ENCODE results near the gene PIGU.

The PIGU gene

GRCh38 chr20:34512955-34513419 is 163.9 kb downstream of the PIGU start:
- no peak for TF ChIP-seq MYC (IDR thresholded peaks at IDR 0.05; ENCODE audit: low read depth, low read length)
- no peak for TF ChIP-seq CTCF (IDR thresholded peaks at IDR 0.05; ENCODE audit: low read depth, low read length)
- TF ChIP-seq MAX (IDR thresholded peaks at IDR 0.05; ENCODE audit: low read depth, low read length), result no peak
- no peak for TF ChIP-seq POLR2A (IDR thresholded peaks at IDR 0.05; ENCODE audit: extremely low read depth, insufficient read length)
- DNase-seq (ENCODE audit: low read depth), result no peak
- H3K4me3 ChIP-seq (ENCODE audit: low read depth, low read length), result no peak overlapping the region

- TF ChIP-seq POLR2A (IDR thresholded peaks at IDR 0.05; ENCODE audit: extremely low read depth, insufficient read length) (no peak), MAX (IDR thresholded peaks at IDR 0.05; ENCODE audit: low read depth, low read length) (no peak), CTCF (IDR thresholded peaks at IDR 0.05; ENCODE audit: low read depth, low read length) (no peak), MYC (IDR thresholded peaks at IDR 0.05; ENCODE audit: low read depth, low read length) (no peak)
- DNase-seq (ENCODE audit: low read depth), result no peak
- H3K4me3 ChIP-seq (ENCODE audit: low read depth, low read length), result no peak overlapping the region
These were observed 164.5 kb downstream of the PIGU start for GRCh38 chr20:34512266-34512954.

- no peak overlapping the region for H3K4me3 ChIP-seq (ENCODE audit: low read depth, low read length)
- no peak for TF ChIP-seq POLR2A (IDR thresholded peaks at IDR 0.05; ENCODE audit: extremely low read depth, insufficient read length)
- no peak for TF ChIP-seq MAX (IDR thresholded peaks at IDR 0.05; ENCODE audit: low read depth, low read length)
- TF ChIP-seq MYC (IDR thresholded peaks at IDR 0.05; ENCODE audit: low read depth, low read length), result no peak
- TF ChIP-seq CTCF (IDR thresholded peaks at IDR 0.05; ENCODE audit: low read depth, low read length), result no peak
- no peak for DNase-seq (ENCODE audit: low read depth)
These were observed 165.0 kb downstream of the PIGU start for GRCh38 chr20:34511891-34512265.

GRCh38 chr20:34510575-34510974 is 166.3 kb downstream of the PIGU start:
- H3K4me3 ChIP-seq (ENCODE audit: low read depth, low read length), result no peak overlapping the region
- no peak for DNase-seq (ENCODE audit: low read depth)
- no peak for TF ChIP-seq POLR2A (IDR thresholded peaks at IDR 0.05; ENCODE audit: extremely low read depth, insufficient read length)
- TF ChIP-seq MAX (IDR thresholded peaks at IDR 0.05; ENCODE audit: low read depth, low read length), result no peak
